SK-N-SH (cell line): ENCODE results near the gene SH3BGR. TPM values are rescaled to one million over a fixed set of nuclear protein-coding genes. Genes with fewer than 3 reads are reported as not detected.

Source experiments
- CTCF ChIA-PET: fragments of 300-600, 350-600 bp; formaldehyde crosslinking; extraction: SDS; loops from one replicate; lab custom pipeline; 2021; lab: Yijun Ruan, JAX
- POLR2A ChIA-PET: fragments of 350-600 bp; sonication (Branson Sonifier 250); formaldehyde crosslinking; extraction: SDS; loops from one replicate; lab custom pipeline; 2020; ENCODE audit warnings: antibody characterized with exemption, inconsistent platforms; lab: Yijun Ruan, JAX
- DNase-seq: peaks from one replicate; pipeline ENCODE4 v3.0.0; 2012
- H2AFZ ChIP-seq: fragments of 200-600 bp; sonication (generic); 2 replicates; pipeline ENCODE4 v1.8.1; 2016; ENCODE audit warnings: antibody characterized with exemption, mild to moderate bottlenecking, low read depth
- H3F3A ChIP-seq: fragments of 200-600 bp; sonication (generic); replicated peaks from 2 replicates; pipeline ENCODE3; 2016; ENCODE audit warnings: antibody characterized with exemption, mild to moderate bottlenecking; ENCODE audit not compliant: insufficient read depth
- H3K27ac ChIP-seq, 2 experiments: fragments of 200-500 bp in 1 of 2; fragments of 200-600 bp in 1 of 2; sonication (Bioruptor generic) in 1 of 2; sonication (generic), shearing (Covaris generic) in 1 of 2; 2 replicates each; pipeline versions ENCODE4 v1.5.1 to v1.6.1; 2014 to 2016; ENCODE audit warnings: low read depth in 2 of 2, inconsistent platforms in 1 of 2, low read length in 1 of 2, mild to moderate bottlenecking in 1 of 2, mixed read lengths in 1 of 2
- H3K27me3 ChIP-seq: fragments of 200-600 bp; sonication (generic), shearing (Covaris generic); 2 replicates; pipeline ENCODE4 v1.6.1; 2016; ENCODE audit warnings: mixed run types; ENCODE audit not compliant: insufficient read depth
- H3K36me3 ChIP-seq, 2 experiments: fragments of 200-500 bp in 1 of 2; fragments of 200-600 bp in 1 of 2; sonication (Bioruptor generic) in 1 of 2; sonication (generic) in 1 of 2; replicated peaks in 1 of 2; 2 replicates each; pipeline versions ENCODE3 to v1.5.1; 2014 to 2016; ENCODE audit warnings: low read length in 1 of 2, mild to moderate bottlenecking in 1 of 2; ENCODE audit not compliant: insufficient read depth in 2 of 2, control insufficient read depth in 1 of 2
- H3K4me1 ChIP-seq, 2 experiments: fragments of 200-500 bp in 1 of 2; fragments of 200-600 bp in 1 of 2; sonication (Bioruptor generic) in 1 of 2; sonication (generic), shearing (Covaris generic) in 1 of 2; 2 replicates each; pipeline versions ENCODE4 v1.5.1 to v1.6.1; 2014 to 2016; ENCODE audit warnings: low read depth in 1 of 2, low read length in 1 of 2, mixed run types in 1 of 2; ENCODE audit not compliant: insufficient read depth in 2 of 2, control insufficient read depth in 1 of 2
- H3K4me2 ChIP-seq: fragments of 200-600 bp; sonication (generic), shearing (Covaris generic); 2 replicates; pipeline ENCODE4 v1.6.1; 2017; ENCODE audit warnings: mixed run types
- H3K4me3 ChIP-seq, 2 experiments: fragments of 200-500 bp in 1 of 2; fragments of 200-600 bp in 1 of 2; sonication (Bioruptor generic) in 1 of 2; sonication (generic), shearing (Covaris generic) in 1 of 2; 2 replicates each; pipeline versions ENCODE4 v1.5.1 to v1.8.1; 2014 to 2016; ENCODE audit warnings: low read depth in 2 of 2, inconsistent platforms in 1 of 2, low read length in 1 of 2, mild to moderate bottlenecking in 1 of 2, mixed read lengths in 1 of 2, moderate library complexity in 1 of 2
- H3K79me2 ChIP-seq: fragments of 200-600 bp; sonication (generic); 2 replicates; pipeline ENCODE4 v1.8.1; 2017; ENCODE audit warnings: mild to moderate bottlenecking; ENCODE audit not compliant: insufficient read depth
- H3K9ac ChIP-seq: fragments of 200-600 bp; sonication (generic); 2 replicates; pipeline ENCODE4 v1.6.1; 2017; ENCODE audit warnings: mixed run types
- H3K9me2 ChIP-seq: fragments of 200-600 bp; sonication (generic); 2 replicates; pipeline ENCODE4 v1.6.1; 2017; ENCODE audit warnings: mixed run types
- H3K9me3 ChIP-seq: fragments of 200-600 bp; sonication (generic); 2 replicates; pipeline ENCODE4 v1.6.1; 2017; ENCODE audit warnings: mixed run types, mild to moderate bottlenecking, moderate library complexity
- H4K20me1 ChIP-seq: fragments of 200-600 bp; sonication (generic); 2 replicates; pipeline ENCODE4 v1.6.1; 2017; ENCODE audit warnings: mild to moderate bottlenecking, mixed run types; ENCODE audit not compliant: insufficient read depth
- CHD2 ChIP-seq: fragments of 150-350 bp; IDR thresholded peaks from 2 replicates; pipeline ENCODE4 v1.6.1; 2018; ENCODE audit warnings: low read length; ENCODE audit not compliant: partially characterized antibody
- ELF1 ChIP-seq: IDR thresholded peaks from 2 replicates; pipeline ENCODE4 v1.4.0; 2012
- EZH2phosphoT487 ChIP-seq: fragments of 200-600 bp; sonication (generic); IDR thresholded peaks from 2 replicates; pipeline ENCODE4 v1.6.1; 2017; ENCODE audit warnings: low read depth, mixed run types, mild to moderate bottlenecking, antibody characterized with exemption, moderate library complexity, borderline replicate concordance
- FOSL2 ChIP-seq: IDR thresholded peaks from 2 replicates; pipeline ENCODE4 v1.4.0; 2012; ENCODE audit warnings: low read depth, mild to moderate bottlenecking, moderate library complexity, borderline replicate concordance
- FOXJ3 ChIP-seq: sonication (generic); formaldehyde crosslinking; IDR thresholded peaks from 2 replicates; pipeline ENCODE4 v1.5.1; 2020; ENCODE audit warnings: mild to moderate bottlenecking, missing genetic modification reagents
- FOXM1 ChIP-seq: IDR thresholded peaks from 2 replicates; pipeline ENCODE4 v1.4.0; 2012; ENCODE audit warnings: low read depth, mild to moderate bottlenecking
- GABPA ChIP-seq: IDR thresholded peaks from 2 replicates; pipeline ENCODE4 v1.4.0; 2012; ENCODE audit warnings: low read depth, mild to moderate bottlenecking
- JUND ChIP-seq: IDR thresholded peaks from 2 replicates; pipeline ENCODE4 v1.4.0; 2012
- MEF2A ChIP-seq: IDR thresholded peaks from 2 replicates; pipeline ENCODE4 v1.4.0; 2012; ENCODE audit warnings: low read depth, borderline replicate concordance
- MXI1 ChIP-seq: IDR thresholded peaks from 2 replicates; pipeline ENCODE4 v1.6.1; 2012; ENCODE audit warnings: mild to moderate bottlenecking, low read depth, low read length, improper control_type of control experiment
- RAD21 ChIP-seq: IDR thresholded peaks from 2 replicates; pipeline ENCODE4 v1.6.1; 2012; ENCODE audit warnings: mild to moderate bottlenecking, low read length
- RCOR1 ChIP-seq: fragments of 150-350 bp; IDR thresholded peaks from 2 replicates; pipeline ENCODE4 v1.6.1; 2017; ENCODE audit warnings: antibody characterized with exemption, low read length
- RFX5 ChIP-seq: IDR thresholded peaks from 2 replicates; pipeline ENCODE4 v1.6.1; 2012; ENCODE audit warnings: mild to moderate bottlenecking, improper control_type of control experiment, low read length
- SIN3A ChIP-seq: IDR thresholded peaks from 2 replicates; pipeline ENCODE4 v1.6.1; 2012; ENCODE audit warnings: low read depth, mild to moderate bottlenecking, low read length, moderate library complexity, borderline replicate concordance
- SMC3 ChIP-seq: IDR thresholded peaks from 2 replicates; pipeline ENCODE4 v1.6.1; 2012; ENCODE audit warnings: low read depth, low read length, improper control_type of control experiment
- TAF1 ChIP-seq: IDR thresholded peaks from 2 replicates; pipeline ENCODE4 v1.6.1; 2012; ENCODE audit warnings: low read depth, mild to moderate bottlenecking, low read length, moderate library complexity, borderline replicate concordance
- YY1 ChIP-seq: IDR thresholded peaks from 2 replicates; pipeline ENCODE4 v1.4.0; 2012; ENCODE audit warnings: low read depth, mild to moderate bottlenecking
- WGBS: methylation state at CpG from one replicate; pipeline ENCODE4 v1.1.6; 2017; ENCODE audit warnings: low lambda C conversion rate; 5-methylcytosine and 5-hydroxymethylcytosine counted together
- polyA plus RNA-seq, 3 experiments: library from polyadenylated mRNA; depleted of rRNA; stranded (reverse); fragments of >200 nt; gene quantifications; 2 replicates each; pipeline ENCODE4 v1.2.3, GENCODE V29; 2012
- TF ChIP-seq, protein P1 (sequence below): IDR thresholded peaks from 2 replicates; pipeline ENCODE4 v1.4.0; 2012; ENCODE audit warnings: low read depth
- TF ChIP-seq, protein P2 (sequence below): IDR thresholded peaks from 2 replicates; pipeline ENCODE4 v1.4.0; 2012; ENCODE audit warnings: low read depth, borderline replicate concordance
- TF ChIP-seq, protein P3 (sequence below): IDR thresholded peaks from 2 replicates; pipeline ENCODE4; 2012
- TF ChIP-seq, protein P4 (sequence below): IDR thresholded peaks from 2 replicates; pipeline ENCODE4 v1.6.1; 2012; ENCODE audit warnings: mild to moderate bottlenecking, low read depth, low read length, moderate library complexity
- TF ChIP-seq, protein P5 (sequence below): IDR thresholded peaks from 2 replicates; pipeline ENCODE4 v1.4.0; 2012; ENCODE audit warnings: low read depth, borderline replicate concordance
- TF ChIP-seq, protein P6 (sequence below): fragments of 200-600 bp; sonication (generic); IDR thresholded peaks from 2 replicates; pipeline ENCODE4 v1.6.1; 2017; ENCODE audit warnings: antibody characterized with exemption, mild to moderate bottlenecking, moderate library complexity

The SH3BGR gene
- polyA plus RNA-seq, 1 of the 3 experiments (the other 2 are of a cell fraction) = 1.1 TPM

DNA sequence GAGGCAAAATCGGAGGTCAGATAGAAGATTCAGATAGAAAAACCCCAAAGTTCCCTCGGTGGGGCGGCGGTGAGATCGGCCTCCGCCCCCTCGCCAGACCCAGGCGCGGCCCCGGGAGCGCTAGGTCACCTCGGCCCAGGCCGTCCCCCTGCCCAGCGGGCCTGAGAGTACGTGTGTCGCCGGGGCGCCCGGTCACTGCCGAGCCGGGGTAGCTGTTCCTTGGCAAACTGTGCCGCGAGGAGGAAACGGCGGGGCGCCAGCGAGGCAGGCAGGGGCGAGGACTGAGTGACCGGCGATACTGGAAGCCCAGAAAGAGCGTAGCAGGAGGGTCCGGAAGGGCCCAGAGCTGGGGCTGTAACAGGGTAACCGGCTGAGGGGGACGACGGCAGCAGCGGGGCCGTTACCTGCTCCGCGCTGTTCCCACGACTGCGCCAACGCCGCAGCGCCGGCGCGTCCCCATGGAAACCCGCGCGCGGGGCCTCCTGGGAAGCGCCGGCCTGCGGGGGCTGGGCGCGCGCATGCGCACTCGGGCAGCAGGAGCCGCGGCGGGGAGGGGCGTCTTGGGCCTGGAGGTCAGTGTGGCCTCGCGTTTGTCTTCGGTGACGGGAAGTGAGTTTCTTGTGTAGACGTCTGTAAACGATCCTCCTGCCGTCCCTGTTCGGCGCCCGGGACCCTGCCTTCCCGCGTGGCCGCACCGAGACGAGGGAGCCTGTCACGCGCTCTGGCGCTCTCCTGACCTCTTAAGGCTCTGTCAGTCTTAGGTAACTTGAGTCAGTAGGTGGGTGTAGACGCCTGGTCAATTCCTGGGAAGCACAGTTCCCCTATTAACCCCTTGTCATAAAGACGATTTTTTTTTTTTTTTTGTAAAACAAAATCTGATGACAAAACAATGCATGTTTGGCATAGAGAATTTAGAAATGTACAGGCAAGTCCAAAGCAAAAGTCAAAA, 6.2 kb upstream of the SH3BGR start, which contains the start of gene LCA5L:
Gene LCA5L (minus strand): TSS at position 458 of the 949 bp plus-strand sequence. CDS start 17,285 bp downstream, outside the sequence.
- no peaks in the 10 kb centered on the region for H3F3A ChIP-seq
- H3K9ac ChIP-seq = peak within 1 kb of the TSS; percentile 91
- peak within 1 kb of the TSS; percentile 95 for H2AFZ ChIP-seq
- H3K79me2 ChIP-seq = no peaks in the 10 kb centered on the region
- ChIA-PET CTCF (interaction anchor here (1.0 to 1.5 kb wide), 5 partner anchors 16 to 792 kb away, joined by 3 to 5 read pairs (median 3); no protein-coding TSS in a partner anchor), POLR2A (no interaction called here)
- no peaks in the 10 kb centered on the region for H3K9me2 ChIP-seq
- H3K36me3 ChIP-seq = no peaks in the 10 kb centered on the region
- peak within 1 kb of the TSS; percentile 90 to 95 for H3K27ac ChIP-seq
- DNase-seq = peak; percentile 99
- no peaks in the 10 kb centered on the region for H3K9me3 ChIP-seq
- H3K4me2 ChIP-seq = peak within 1 kb of the TSS; percentile 92
- no peaks in the 10 kb centered on the region for H3K27me3 ChIP-seq
- peak within 1 kb of the TSS; percentile 83 to 97 for H3K4me3 ChIP-seq
- peaks cover 0 to 9% of the 10 kb centered on the region in 2 experiments; a peak in 3 of 4 replicates for H3K4me1 ChIP-seq
- WGBS = 4% methylated on average over 26 of the region's 83 CpGs
- H4K20me1 ChIP-seq = no peaks in the 10 kb centered on the region
- no peak for TF ChIP-seq FOSL2
- TF ChIP-seq, protein P1, sequence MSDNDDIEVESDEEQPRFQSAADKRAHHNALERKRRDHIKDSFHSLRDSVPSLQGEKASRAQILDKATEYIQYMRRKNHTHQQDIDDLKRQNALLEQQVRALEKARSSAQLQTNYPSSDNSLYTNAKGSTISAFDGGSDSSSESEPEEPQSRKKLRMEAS = peak; percentile 79
- TF ChIP-seq TAF1 = peak; percentile 66
- no peak for TF ChIP-seq RFX5
- TF ChIP-seq RAD21 = no peak
- TF ChIP-seq MXI1 = peak; percentile 84
- TF ChIP-seq MEF2A = no peak
- TF ChIP-seq GABPA = no peak
- TF ChIP-seq, protein P2, sequence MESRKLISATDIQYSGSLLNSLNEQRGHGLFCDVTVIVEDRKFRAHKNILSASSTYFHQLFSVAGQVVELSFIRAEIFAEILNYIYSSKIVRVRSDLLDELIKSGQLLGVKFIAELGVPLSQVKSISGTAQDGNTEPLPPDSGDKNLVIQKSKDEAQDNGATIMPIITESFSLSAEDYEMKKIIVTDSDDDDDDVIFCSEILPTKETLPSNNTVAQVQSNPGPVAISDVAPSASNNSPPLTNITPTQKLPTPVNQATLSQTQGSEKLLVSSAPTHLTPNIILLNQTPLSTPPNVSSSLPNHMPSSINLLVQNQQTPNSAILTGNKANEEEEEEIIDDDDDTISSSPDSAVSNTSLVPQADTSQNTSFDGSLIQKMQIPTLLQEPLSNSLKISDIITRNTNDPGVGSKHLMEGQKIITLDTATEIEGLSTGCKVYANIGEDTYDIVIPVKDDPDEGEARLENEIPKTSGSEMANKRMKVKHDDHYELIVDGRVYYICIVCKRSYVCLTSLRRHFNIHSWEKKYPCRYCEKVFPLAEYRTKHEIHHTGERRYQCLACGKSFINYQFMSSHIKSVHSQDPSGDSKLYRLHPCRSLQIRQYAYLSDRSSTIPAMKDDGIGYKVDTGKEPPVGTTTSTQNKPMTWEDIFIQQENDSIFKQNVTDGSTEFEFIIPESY = no peak
- TF ChIP-seq FOXJ3 = no peak
- no peak for TF ChIP-seq EZH2phosphoT487
- no peak for TF ChIP-seq YY1
- TF ChIP-seq, protein P3, sequence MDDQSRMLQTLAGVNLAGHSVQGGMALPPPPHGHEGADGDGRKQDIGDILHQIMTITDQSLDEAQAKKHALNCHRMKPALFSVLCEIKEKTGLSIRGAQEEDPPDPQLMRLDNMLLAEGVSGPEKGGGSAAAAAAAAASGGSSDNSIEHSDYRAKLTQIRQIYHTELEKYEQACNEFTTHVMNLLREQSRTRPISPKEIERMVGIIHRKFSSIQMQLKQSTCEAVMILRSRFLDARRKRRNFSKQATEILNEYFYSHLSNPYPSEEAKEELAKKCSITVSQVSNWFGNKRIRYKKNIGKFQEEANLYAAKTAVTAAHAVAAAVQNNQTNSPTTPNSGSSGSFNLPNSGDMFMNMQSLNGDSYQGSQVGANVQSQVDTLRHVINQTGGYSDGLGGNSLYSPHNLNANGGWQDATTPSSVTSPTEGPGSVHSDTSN = no peak
- TF ChIP-seq CHD2 = peak; percentile 82
- TF ChIP-seq JUND = no peak
- TF ChIP-seq SIN3A = no peak
- TF ChIP-seq ELF1 = no peak
- no peak for TF ChIP-seq FOXM1
- TF ChIP-seq, protein P4, sequence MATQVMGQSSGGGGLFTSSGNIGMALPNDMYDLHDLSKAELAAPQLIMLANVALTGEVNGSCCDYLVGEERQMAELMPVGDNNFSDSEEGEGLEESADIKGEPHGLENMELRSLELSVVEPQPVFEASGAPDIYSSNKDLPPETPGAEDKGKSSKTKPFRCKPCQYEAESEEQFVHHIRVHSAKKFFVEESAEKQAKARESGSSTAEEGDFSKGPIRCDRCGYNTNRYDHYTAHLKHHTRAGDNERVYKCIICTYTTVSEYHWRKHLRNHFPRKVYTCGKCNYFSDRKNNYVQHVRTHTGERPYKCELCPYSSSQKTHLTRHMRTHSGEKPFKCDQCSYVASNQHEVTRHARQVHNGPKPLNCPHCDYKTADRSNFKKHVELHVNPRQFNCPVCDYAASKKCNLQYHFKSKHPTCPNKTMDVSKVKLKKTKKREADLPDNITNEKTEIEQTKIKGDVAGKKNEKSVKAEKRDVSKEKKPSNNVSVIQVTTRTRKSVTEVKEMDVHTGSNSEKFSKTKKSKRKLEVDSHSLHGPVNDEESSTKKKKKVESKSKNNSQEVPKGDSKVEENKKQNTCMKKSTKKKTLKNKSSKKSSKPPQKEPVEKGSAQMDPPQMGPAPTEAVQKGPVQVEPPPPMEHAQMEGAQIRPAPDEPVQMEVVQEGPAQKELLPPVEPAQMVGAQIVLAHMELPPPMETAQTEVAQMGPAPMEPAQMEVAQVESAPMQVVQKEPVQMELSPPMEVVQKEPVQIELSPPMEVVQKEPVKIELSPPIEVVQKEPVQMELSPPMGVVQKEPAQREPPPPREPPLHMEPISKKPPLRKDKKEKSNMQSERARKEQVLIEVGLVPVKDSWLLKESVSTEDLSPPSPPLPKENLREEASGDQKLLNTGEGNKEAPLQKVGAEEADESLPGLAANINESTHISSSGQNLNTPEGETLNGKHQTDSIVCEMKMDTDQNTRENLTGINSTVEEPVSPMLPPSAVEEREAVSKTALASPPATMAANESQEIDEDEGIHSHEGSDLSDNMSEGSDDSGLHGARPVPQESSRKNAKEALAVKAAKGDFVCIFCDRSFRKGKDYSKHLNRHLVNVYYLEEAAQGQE = no peak
- no peak for TF ChIP-seq RCOR1
- TF ChIP-seq, protein P5, sequence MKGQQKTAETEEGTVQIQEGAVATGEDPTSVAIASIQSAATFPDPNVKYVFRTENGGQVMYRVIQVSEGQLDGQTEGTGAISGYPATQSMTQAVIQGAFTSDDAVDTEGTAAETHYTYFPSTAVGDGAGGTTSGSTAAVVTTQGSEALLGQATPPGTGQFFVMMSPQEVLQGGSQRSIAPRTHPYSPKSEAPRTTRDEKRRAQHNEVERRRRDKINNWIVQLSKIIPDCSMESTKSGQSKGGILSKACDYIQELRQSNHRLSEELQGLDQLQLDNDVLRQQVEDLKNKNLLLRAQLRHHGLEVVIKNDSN = no peak
- TF ChIP-seq, protein P6, sequence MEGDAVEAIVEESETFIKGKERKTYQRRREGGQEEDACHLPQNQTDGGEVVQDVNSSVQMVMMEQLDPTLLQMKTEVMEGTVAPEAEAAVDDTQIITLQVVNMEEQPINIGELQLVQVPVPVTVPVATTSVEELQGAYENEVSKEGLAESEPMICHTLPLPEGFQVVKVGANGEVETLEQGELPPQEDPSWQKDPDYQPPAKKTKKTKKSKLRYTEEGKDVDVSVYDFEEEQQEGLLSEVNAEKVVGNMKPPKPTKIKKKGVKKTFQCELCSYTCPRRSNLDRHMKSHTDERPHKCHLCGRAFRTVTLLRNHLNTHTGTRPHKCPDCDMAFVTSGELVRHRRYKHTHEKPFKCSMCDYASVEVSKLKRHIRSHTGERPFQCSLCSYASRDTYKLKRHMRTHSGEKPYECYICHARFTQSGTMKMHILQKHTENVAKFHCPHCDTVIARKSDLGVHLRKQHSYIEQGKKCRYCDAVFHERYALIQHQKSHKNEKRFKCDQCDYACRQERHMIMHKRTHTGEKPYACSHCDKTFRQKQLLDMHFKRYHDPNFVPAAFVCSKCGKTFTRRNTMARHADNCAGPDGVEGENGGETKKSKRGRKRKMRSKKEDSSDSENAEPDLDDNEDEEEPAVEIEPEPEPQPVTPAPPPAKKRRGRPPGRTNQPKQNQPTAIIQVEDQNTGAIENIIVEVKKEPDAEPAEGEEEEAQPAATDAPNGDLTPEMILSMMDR = peak; percentile 23; the same call in 1 of the 2 replicates
- 0 out of 2 replicates have a peak, but pooled peaks have one; percentile 6 for TF ChIP-seq SMC3
